H9 (cell line): ENCODE results near the gene STK32B. TPM values are rescaled to one million over a fixed set of nuclear protein-coding genes. Genes with fewer than 3 reads are reported as not detected.

Experiments
- DNase-seq: peaks from one replicate; pipeline ENCODE4 v3.0.0-alpha.2; 2017
- H2AFZ ChIP-seq: one replicate; pipeline ENCODE4 v1.6.1; 2013; ENCODE audit warnings: mild to moderate bottlenecking, low read length, control low read depth, moderate library complexity
- H2AK5ac ChIP-seq: 2 replicates; pipeline ENCODE4 v1.6.1; 2013; ENCODE audit warnings: low read length, control low read depth, mixed read lengths; ENCODE audit not compliant: insufficient read length
- H2BK120ac ChIP-seq: one replicate; pipeline ENCODE4 v1.6.1; 2013; ENCODE audit warnings: low read depth, mild to moderate bottlenecking, low read length, control low read depth, inconsistent platforms; ENCODE audit not compliant: poor library complexity, severe bottlenecking
- H2BK12ac ChIP-seq: 2 replicates; pipeline ENCODE4 v1.6.1; 2013; ENCODE audit warnings: low read length, control low read depth, mixed read lengths, low read depth; ENCODE audit not compliant: insufficient read length
- H2BK15ac ChIP-seq: 2 replicates; pipeline ENCODE4 v1.6.1; 2013; ENCODE audit warnings: low read depth, low read length, control low read depth
- H2BK20ac ChIP-seq: one replicate; pipeline ENCODE4 v1.6.1; 2013; ENCODE audit warnings: low read depth, mild to moderate bottlenecking, low read length, control low read depth, inconsistent platforms; ENCODE audit not compliant: poor library complexity, severe bottlenecking
- H2BK5ac ChIP-seq: 2 replicates; pipeline ENCODE4 v1.6.1; 2013; ENCODE audit warnings: low read length, control low read depth, mixed read lengths; ENCODE audit not compliant: insufficient read length
- H3K14ac ChIP-seq: 2 replicates; pipeline ENCODE4 v1.6.1; 2013; ENCODE audit warnings: low read length, control low read depth; ENCODE audit not compliant: insufficient read depth
- H3K18ac ChIP-seq: 2 replicates; pipeline ENCODE4 v1.6.1; 2013; ENCODE audit warnings: low read depth, mild to moderate bottlenecking, mixed read lengths, low read length, control low read depth; ENCODE audit not compliant: insufficient read length
- H3K23ac ChIP-seq: 2 replicates; pipeline ENCODE4 v1.6.1; 2013; ENCODE audit warnings: low read length, control low read depth, mixed read lengths, low read depth; ENCODE audit not compliant: insufficient read length
- H3K23me2 ChIP-seq: 2 replicates; pipeline ENCODE4 v1.6.1; 2013; ENCODE audit warnings: low read depth, mild to moderate bottlenecking, mixed read lengths, low read length, control low read depth; ENCODE audit not compliant: insufficient read length, poor library complexity, severe bottlenecking
- H3K27ac ChIP-seq: 2 replicates; pipeline ENCODE4 v1.5.1; 2013; ENCODE audit warnings: low read length, control low read depth, mixed read lengths, low read depth; ENCODE audit not compliant: insufficient read length
- H3K27me3 ChIP-seq: 2 replicates; pipeline ENCODE4 v1.6.1; 2013; ENCODE audit warnings: low read length, control low read depth, inconsistent platforms; ENCODE audit not compliant: insufficient read depth
- H3K4ac ChIP-seq: 2 replicates; pipeline ENCODE4 v1.6.1; 2013; ENCODE audit warnings: low read depth, mild to moderate bottlenecking, control low read depth, inconsistent platforms, low read length, moderate library complexity
- H3K4me1 ChIP-seq: 2 replicates; pipeline ENCODE4 v1.6.1; 2013; ENCODE audit warnings: low read length, control low read depth, inconsistent platforms; ENCODE audit not compliant: insufficient read depth
- H3K4me2 ChIP-seq: 2 replicates; pipeline ENCODE4 v1.6.1; 2013; ENCODE audit warnings: low read length, control low read depth, mixed read lengths; ENCODE audit not compliant: insufficient read length, insufficient read depth
- H3K56ac ChIP-seq: 2 replicates; pipeline ENCODE4 v1.6.1; 2013; ENCODE audit warnings: low read depth, mild to moderate bottlenecking, mixed read lengths, low read length, control low read depth; ENCODE audit not compliant: insufficient read length
- H3K79me1 ChIP-seq: 2 replicates; pipeline ENCODE4 v1.6.1; 2013; ENCODE audit warnings: low read depth, mild to moderate bottlenecking, moderate library complexity, low read length, control low read depth, inconsistent platforms; ENCODE audit not compliant: insufficient read depth, poor library complexity, severe bottlenecking
- H3K79me2 ChIP-seq: 2 replicates; pipeline ENCODE4 v1.6.1; 2013; ENCODE audit warnings: low read length, control low read depth, inconsistent platforms; ENCODE audit not compliant: insufficient read depth
- H3K9ac ChIP-seq: 2 replicates; pipeline ENCODE4 v1.6.1; 2013; ENCODE audit warnings: low read length, control low read depth, mixed read lengths; ENCODE audit not compliant: insufficient read length; ENCODE audit errors: extremely low read depth
- H3K9me3 ChIP-seq: one replicate; pipeline ENCODE4 v1.6.1; 2013; ENCODE audit warnings: low read depth, low read length, inconsistent platforms; ENCODE audit not compliant: control insufficient read depth
- H3T11ph ChIP-seq: one replicate; pipeline ENCODE4 v1.6.1; 2013; ENCODE audit warnings: mild to moderate bottlenecking, low read length, control low read depth, inconsistent platforms
- H4K20me1 ChIP-seq: one replicate; pipeline ENCODE4 v1.6.1; 2013; ENCODE audit not compliant: control insufficient read depth, insufficient read length, insufficient read depth
- H4K5ac ChIP-seq: 2 replicates; pipeline ENCODE4 v1.6.1; 2013; ENCODE audit warnings: low read depth, mild to moderate bottlenecking, mixed read lengths, low read length, control low read depth; ENCODE audit not compliant: insufficient read length
- H4K8ac ChIP-seq: replicated peaks from 2 replicates; pipeline ENCODE4 v1.6.1; 2013; ENCODE audit warnings: low read length, control low read depth, mixed read lengths, low read depth; ENCODE audit not compliant: insufficient read length
- H4K91ac ChIP-seq: 2 replicates; pipeline ENCODE4 v1.6.1; 2013; ENCODE audit warnings: low read depth, mild to moderate bottlenecking, moderate library complexity, mixed read lengths, low read length, control low read depth; ENCODE audit not compliant: insufficient read length
- H3K27ac Mint-ChIP-seq, 3 experiments: 2 replicates in 2 of 3; 3 replicates in 1 of 3; pipeline ENCODE4 v1.8.0; 2020 to 2021; ENCODE audit warnings: mixed read lengths in 3 of 3, mild to moderate bottlenecking in 1 of 3, moderate library complexity in 1 of 3
- H3K27me3 Mint-ChIP-seq: 2 replicates; pipeline ENCODE4 v1.8.0; 2021; ENCODE audit warnings: low read depth, mild to moderate bottlenecking, moderate library complexity, mixed read lengths
- H3K36me3 Mint-ChIP-seq, 3 experiments: 2 replicates in 2 of 3; 3 replicates in 1 of 3; pipeline ENCODE4 v1.8.0; 2020 to 2021; ENCODE audit warnings: low read depth in 3 of 3, mixed read lengths in 3 of 3; ENCODE audit not compliant: insufficient read depth in 1 of 3
- H3K4me1 Mint-ChIP-seq, 2 experiments: 2 replicates each; pipeline ENCODE4 v1.8.0; 2020; ENCODE audit warnings: mixed read lengths in 2 of 2
- H3K4me3 Mint-ChIP-seq, 2 experiments: 2 replicates in 1 of 2; 3 replicates in 1 of 2; pipeline ENCODE4 v1.8.0; 2020 to 2021; ENCODE audit warnings: mild to moderate bottlenecking in 2 of 2, mixed read lengths in 2 of 2, moderate library complexity in 1 of 2
- H3K9me3 Mint-ChIP-seq, 2 experiments: 2 replicates in 1 of 2; 3 replicates in 1 of 2; pipeline ENCODE4 v1.8.0; 2020; ENCODE audit warnings: mild to moderate bottlenecking in 2 of 2, mixed read lengths in 2 of 2, moderate library complexity in 1 of 2
- WGBS: extraction: QIAGEN DNeasy Blood & Tissue Kit; methylation state at CpG from one replicate; pipeline ENCODE4 v1.1.7; 2013; ENCODE audit warnings: missing lambda C conversion rate, low lambda C conversion rate, mixed read lengths; ENCODE audit not compliant: insufficient read length; ENCODE audit errors: extremely low coverage; 5-methylcytosine and 5-hydroxymethylcytosine counted together
- total RNA-seq: library from RNA; stranded (reverse); gene quantifications from 2 replicates; pipeline ENCODE4 v1.2.1, GENCODE V29; 2021
- TF ChIP-seq, protein P1 (sequence below): fragments of 200-600 bp; sonication (generic); conservative IDR thresholded peaks from 3 replicates; pipeline ENCODE4 v1.8.0; 2021; ENCODE audit warnings: antibody characterized with exemption, mild to moderate bottlenecking

The STK32B gene
- total RNA-seq, 1 experiment from 2014 or later = 1.0 TPM

DNA sequence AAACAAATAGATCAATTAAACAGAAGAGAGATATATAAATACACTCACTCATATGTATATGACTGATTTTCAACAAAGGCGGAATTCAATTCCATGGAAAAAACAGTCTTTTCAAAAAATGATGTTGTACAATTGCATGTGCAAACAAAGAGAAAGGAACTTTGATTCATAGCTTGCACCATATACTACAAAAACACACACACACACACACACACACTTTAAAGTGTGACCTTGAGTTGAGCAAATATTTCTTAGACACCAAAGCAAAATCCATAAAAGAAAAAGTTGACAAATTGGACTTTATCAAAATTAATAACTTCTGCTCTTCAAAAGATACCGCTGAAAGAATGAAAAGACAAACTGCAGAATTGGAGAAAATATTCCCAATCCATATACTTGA is 488.3 kb downstream of the STK32B start:
- H4K5ac ChIP-seq = no peak overlapping the region
- no peaks in the 10 kb centered on the region for H3K79me2 ChIP-seq
- Mint-ChIP-seq H3K27ac (no peak overlapping the region), H3K9me3 (no peaks in the 10 kb centered on the region; a peak in 1 of 5 replicates), H3K4me1 (no peaks in the 10 kb centered on the region), H3K36me3 (no peaks in the 10 kb centered on the region), H3K4me3 (no peak overlapping the region), H3K27me3 (no peaks in the 10 kb centered on the region)
- H3K27ac ChIP-seq = no peak overlapping the region
- no peak overlapping the region for H3K56ac ChIP-seq
- H3K27me3 ChIP-seq = no peaks in the 10 kb centered on the region
- H2BK20ac ChIP-seq = no peak overlapping the region
- no peak overlapping the region for H3K4me2 ChIP-seq
- no CpG with 5 or more reads among the region's 2 CpGs for WGBS
- H3K23me2 ChIP-seq = no peaks in the 10 kb centered on the region
- no peaks in the 10 kb centered on the region for H3K4me1 ChIP-seq
- H3K18ac ChIP-seq = no peak overlapping the region
- H2BK120ac ChIP-seq = no peak overlapping the region
- H4K20me1 ChIP-seq = no peaks in the 10 kb centered on the region
- no peaks in the 10 kb centered on the region for H3K79me1 ChIP-seq
- TF ChIP-seq, protein P1, sequence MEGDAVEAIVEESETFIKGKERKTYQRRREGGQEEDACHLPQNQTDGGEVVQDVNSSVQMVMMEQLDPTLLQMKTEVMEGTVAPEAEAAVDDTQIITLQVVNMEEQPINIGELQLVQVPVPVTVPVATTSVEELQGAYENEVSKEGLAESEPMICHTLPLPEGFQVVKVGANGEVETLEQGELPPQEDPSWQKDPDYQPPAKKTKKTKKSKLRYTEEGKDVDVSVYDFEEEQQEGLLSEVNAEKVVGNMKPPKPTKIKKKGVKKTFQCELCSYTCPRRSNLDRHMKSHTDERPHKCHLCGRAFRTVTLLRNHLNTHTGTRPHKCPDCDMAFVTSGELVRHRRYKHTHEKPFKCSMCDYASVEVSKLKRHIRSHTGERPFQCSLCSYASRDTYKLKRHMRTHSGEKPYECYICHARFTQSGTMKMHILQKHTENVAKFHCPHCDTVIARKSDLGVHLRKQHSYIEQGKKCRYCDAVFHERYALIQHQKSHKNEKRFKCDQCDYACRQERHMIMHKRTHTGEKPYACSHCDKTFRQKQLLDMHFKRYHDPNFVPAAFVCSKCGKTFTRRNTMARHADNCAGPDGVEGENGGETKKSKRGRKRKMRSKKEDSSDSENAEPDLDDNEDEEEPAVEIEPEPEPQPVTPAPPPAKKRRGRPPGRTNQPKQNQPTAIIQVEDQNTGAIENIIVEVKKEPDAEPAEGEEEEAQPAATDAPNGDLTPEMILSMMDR = no peak
- no peaks in the 10 kb centered on the region for H3K9me3 ChIP-seq
- DNase-seq = no peak
- no peak overlapping the region for H3K14ac ChIP-seq
- H2AFZ ChIP-seq = no peak overlapping the region
- H2BK15ac ChIP-seq = no peak overlapping the region
- H3K9ac ChIP-seq = no peak overlapping the region
- no peak overlapping the region for H4K8ac ChIP-seq
- H2BK12ac ChIP-seq = no peak overlapping the region
- no peak overlapping the region for H4K91ac ChIP-seq
- H2BK5ac ChIP-seq = no peak overlapping the region
- no peak overlapping the region for H3K23ac ChIP-seq
- H3K4ac ChIP-seq = no peak overlapping the region
- H2AK5ac ChIP-seq = no peak overlapping the region
- H3T11ph ChIP-seq = no peak overlapping the region
